Breast epithelium (tissue), 4 donors: ENCODE data around the gene METTL13. TPM values are rescaled to one million over a fixed set of nuclear protein-coding genes. Genes with fewer than 3 reads are reported as not detected.

ENCODE experiments used
- DNase-seq, 2 donors: peaks; one replicate each; pipeline ENCODE4 v3.0.0-alpha.2; 2019; ENCODE audit warnings: low spot score in 2 of 2
- H3K27ac ChIP-seq, 2 donors: fragments of 200-600 bp; sonication (generic) in 1 of 2; one replicate each; pipeline ENCODE4 v1.5.1; 2016 to 2019; ENCODE audit warnings: mild to moderate bottlenecking in 1 of 2
- H3K27me3 ChIP-seq, 2 donors: fragments of 200-600 bp; sonication (generic) in 1 of 2; one replicate each; pipeline versions ENCODE4 v1.5.1 to v1.6.0; 2017 to 2019; ENCODE audit warnings: control low read depth in 1 of 2, mild to moderate bottlenecking in 1 of 2
- H3K36me3 ChIP-seq: fragments of 200-600 bp; one replicate; pipeline ENCODE4 v1.5.1; 2019
- H3K4me1 ChIP-seq, 2 donors: fragments of 200-600 bp; sonication (generic); one replicate each; pipeline ENCODE4 v1.5.1; 2016 to 2019; ENCODE audit warnings: control low read depth in 1 of 2
- H3K4me3 ChIP-seq, 3 donors: fragments of 200-600 bp; sonication (generic); 1 replicate in 2 of 3; 2 replicates in 1 of 3; pipeline ENCODE4 v1.5.1; 2016 to 2019; ENCODE audit warnings: mild to moderate bottlenecking in 3 of 3, moderate library complexity in 2 of 3
- H3K9me3 ChIP-seq, 2 donors: fragments of 200-600 bp; sonication (generic) in 1 of 2; one replicate each; pipeline ENCODE4 v1.5.1; 2016 to 2019; ENCODE audit warnings: control low read depth in 1 of 2
- POLR2A ChIP-seq: fragments of 450-650 bp; IDR thresholded peaks from one replicate; pipeline ENCODE4 v1.6.1; 2016; ENCODE audit warnings: antibody characterized with exemption, mild to moderate bottlenecking, moderate library complexity
- POLR2AphosphoS5 ChIP-seq, 3 donors: sonication (generic); formaldehyde crosslinking; IDR thresholded peaks; one replicate each; pipeline ENCODE4 v1.6.1; 2017; ENCODE audit warnings: antibody characterized with exemption in 3 of 3
- intact Hi-C: fragments of 100-400 bp; cut with DNase I; formaldehyde crosslinking; loops from one replicate; pipeline ENCODE4 v1.15.1; 2023; ENCODE audit warnings: low total_unique reads
- total RNA-seq, 3 donors: library from RNA; depleted of rRNA; stranded (reverse); fragments of >200 nt; gene quantifications; one replicate each; pipeline ENCODE4 v1.1.0, GENCODE V29; 2016
- TF ChIP-seq, protein P1 (sequence below), 3 donors: fragments of 450-650 bp; IDR thresholded peaks; one replicate each; pipeline ENCODE4 v1.5.1; 2016 to 2017; ENCODE audit warnings: antibody characterized with exemption in 3 of 3, mild to moderate bottlenecking in 3 of 3, moderate library complexity in 3 of 3

Gene METTL13
- total RNA-seq, 3 donors from 2014 or later, result 23.2 to 28.4 (median 27.5) TPM

GRCh38 chr1:171841931-171842761 lies 60.7 kb downstream of the METTL13 start:
- H3K27me3 ChIP-seq, result no peaks in the 10 kb centered on the region
- H3K4me3 ChIP-seq, result peak overlapping the region; percentile 71 to 85 (median 75)
- intact Hi-C loops, result loop anchor here (2.0 kb wide), 1 partner anchor 41 kb away; no protein-coding TSS in a partner anchor
- no peaks in the 10 kb centered on the region for H3K36me3 ChIP-seq
- no peak for DNase-seq
- no peaks in the 10 kb centered on the region for H3K4me1 ChIP-seq
- H3K9me3 ChIP-seq, result peaks cover 5 to 16% of the 10 kb centered on the region in 2 donors
- TF ChIP-seq, protein P1, sequence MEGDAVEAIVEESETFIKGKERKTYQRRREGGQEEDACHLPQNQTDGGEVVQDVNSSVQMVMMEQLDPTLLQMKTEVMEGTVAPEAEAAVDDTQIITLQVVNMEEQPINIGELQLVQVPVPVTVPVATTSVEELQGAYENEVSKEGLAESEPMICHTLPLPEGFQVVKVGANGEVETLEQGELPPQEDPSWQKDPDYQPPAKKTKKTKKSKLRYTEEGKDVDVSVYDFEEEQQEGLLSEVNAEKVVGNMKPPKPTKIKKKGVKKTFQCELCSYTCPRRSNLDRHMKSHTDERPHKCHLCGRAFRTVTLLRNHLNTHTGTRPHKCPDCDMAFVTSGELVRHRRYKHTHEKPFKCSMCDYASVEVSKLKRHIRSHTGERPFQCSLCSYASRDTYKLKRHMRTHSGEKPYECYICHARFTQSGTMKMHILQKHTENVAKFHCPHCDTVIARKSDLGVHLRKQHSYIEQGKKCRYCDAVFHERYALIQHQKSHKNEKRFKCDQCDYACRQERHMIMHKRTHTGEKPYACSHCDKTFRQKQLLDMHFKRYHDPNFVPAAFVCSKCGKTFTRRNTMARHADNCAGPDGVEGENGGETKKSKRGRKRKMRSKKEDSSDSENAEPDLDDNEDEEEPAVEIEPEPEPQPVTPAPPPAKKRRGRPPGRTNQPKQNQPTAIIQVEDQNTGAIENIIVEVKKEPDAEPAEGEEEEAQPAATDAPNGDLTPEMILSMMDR (IDR thresholded peaks at IDR 0.05), result no peak
- no peak for TF ChIP-seq POLR2AphosphoS5 (IDR thresholded peaks at IDR 0.05)
- no peak for TF ChIP-seq POLR2A
- H3K27ac ChIP-seq, result peak overlapping the region; percentile 40 to 52

DNA sequence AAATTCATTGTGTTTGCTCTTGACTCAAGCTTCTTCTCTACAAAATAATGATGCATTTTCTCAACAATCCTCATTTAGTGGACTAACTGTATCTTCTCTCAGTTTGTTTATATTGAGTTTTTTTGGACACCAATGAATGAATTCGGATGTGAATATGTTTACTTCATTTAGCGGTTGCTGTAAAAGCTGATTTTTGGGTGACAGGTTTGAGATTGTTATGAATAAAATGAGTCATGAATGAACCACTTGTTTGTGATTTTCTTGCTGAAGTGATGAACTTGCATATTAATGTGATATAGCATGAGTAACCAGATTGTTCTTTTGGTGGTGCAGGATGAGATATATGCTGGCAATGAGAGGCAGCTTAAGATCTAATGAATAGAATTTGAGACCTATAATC lies 62.9 kb downstream of the METTL13 start:
- H3K4me3 ChIP-seq, result no peak overlapping the region
- intact Hi-C loops, result no loop called here
- no peaks in the 10 kb centered on the region for H3K4me1 ChIP-seq
- DNase-seq, result no peak
- H3K27ac ChIP-seq, result no peak overlapping the region
- H3K9me3 ChIP-seq, result peaks cover 5 to 16% of the 10 kb centered on the region in 2 donors
- H3K27me3 ChIP-seq, result no peaks in the 10 kb centered on the region
- TF ChIP-seq POLR2A (no peak), POLR2AphosphoS5 (IDR thresholded peaks at IDR 0.05) (no peak)
- TF ChIP-seq, protein P1 (IDR thresholded peaks at IDR 0.05), result no peak
- H3K36me3 ChIP-seq, result no peaks in the 10 kb centered on the region

GRCh38 chr1:171845998-171846397 lies 64.5 kb downstream of the METTL13 start:
- no peaks in the 10 kb centered on the region for H3K27me3 ChIP-seq
- H3K27ac ChIP-seq, result no peak overlapping the region
- no peak for DNase-seq
- TF ChIP-seq, protein P1 (IDR thresholded peaks at IDR 0.05), result no peak
- TF ChIP-seq POLR2A (no peak), POLR2AphosphoS5 (IDR thresholded peaks at IDR 0.05) (no peak)
- H3K9me3 ChIP-seq, result peaks cover 0 to 3% of the 10 kb centered on the region in 2 donors
- no peak overlapping the region for H3K4me3 ChIP-seq
- H3K4me1 ChIP-seq, result no peaks in the 10 kb centered on the region
- H3K36me3 ChIP-seq, result no peaks in the 10 kb centered on the region
- intact Hi-C loops, result no loop called here

Other genes starting within 250 kb of the METTL13 start
- gene MYOCOS, start 159.4 kb upstream of the METTL13 start, total RNA-seq, result not detected
- 10 to 100 TPM in 1 of 3 donors, 1 to 10 TPM in 2; 2.0 to 18.7 (median 4.9) TPM for gene MYOC, start 129.0 kb upstream of the METTL13 start, total RNA-seq
- gene VAMP4, start 39.6 kb upstream of the METTL13 start, total RNA-seq, result 10 to 100 TPM; 10.5 to 16.3 (median 14.0) TPM
- 1 to 10 TPM; 5.1 to 7.5 (median 6.6) TPM for gene DNM3, start 59.8 kb downstream of the METTL13 start, total RNA-seq